HepG2 (cell line): ENCODE measurements around the gene MRPS34. TPM values are rescaled to one million over a fixed set of nuclear protein-coding genes. Genes with fewer than 3 reads are reported as not detected.

Source experiments
- DBP ChIP-seq: sonication (generic); formaldehyde crosslinking; IDR thresholded peaks from 2 replicates; pipeline ENCODE4 v1.4.0; 2020; ENCODE audit warnings: missing genetic modification reagents; ENCODE audit errors: not compliant biosample characterization
- FOXK1 ChIP-seq: sonication (generic); formaldehyde crosslinking; IDR thresholded peaks from 2 replicates; pipeline ENCODE4 v1.4.0; 2020; ENCODE audit warnings: low read depth, missing genetic modification reagents, borderline replicate concordance
- NFE2L1 ChIP-seq: sonication (generic); formaldehyde crosslinking; IDR thresholded peaks from 2 replicates; pipeline ENCODE4 v1.4.0; 2020; ENCODE audit warnings: missing genetic modification reagents, mild to moderate bottlenecking, borderline replicate concordance
- PTBP1 ChIP-seq: fragments of 200-400 bp; formaldehyde crosslinking; IDR thresholded peaks from 2 replicates; pipeline ENCODE4 v1.6.1; 2018; ENCODE audit warnings: low read length, low read depth; ENCODE audit not compliant: poor library complexity, severe bottlenecking
- SMAD3 ChIP-seq: sonication (generic); formaldehyde crosslinking; IDR thresholded peaks from 2 replicates; pipeline ENCODE4 v1.4.0; 2020; ENCODE audit warnings: missing genetic modification reagents
- SMAD9 ChIP-seq: sonication (generic); formaldehyde crosslinking; IDR thresholded peaks from 2 replicates; pipeline ENCODE4 v1.5.1; 2020; ENCODE audit warnings: mild to moderate bottlenecking, missing genetic modification reagents
- ZFP36L2 ChIP-seq: sonication (generic); formaldehyde crosslinking; IDR thresholded peaks from 2 replicates; pipeline ENCODE4 v1.4.0; 2020; ENCODE audit warnings: missing genetic modification reagents
- ZNF432 ChIP-seq: sonication (generic); formaldehyde crosslinking; IDR thresholded peaks from 2 replicates; pipeline ENCODE4 v1.5.0; 2020; ENCODE audit warnings: missing genetic modification reagents, mild to moderate bottlenecking, borderline replicate concordance
- ZNF513 ChIP-seq: sonication (generic); formaldehyde crosslinking; conservative IDR thresholded peaks from 2 replicates; pipeline ENCODE4 v1.5.0; 2020; ENCODE audit warnings: missing genetic modification reagents
- ZNF530 ChIP-seq: sonication (generic); formaldehyde crosslinking; IDR thresholded peaks from 2 replicates; pipeline ENCODE4 v1.5.0; 2020; ENCODE audit warnings: low read depth, mild to moderate bottlenecking, missing genetic modification reagents
- ZNF569 ChIP-seq: sonication (generic); formaldehyde crosslinking; IDR thresholded peaks from 2 replicates; pipeline ENCODE4 v1.5.0; 2020; ENCODE audit warnings: mild to moderate bottlenecking, missing genetic modification reagents, moderate library complexity, borderline replicate concordance
- ZSCAN12 ChIP-seq: sonication (generic); formaldehyde crosslinking; IDR thresholded peaks from 2 replicates; pipeline ENCODE4 v1.9.0; 2021; ENCODE audit warnings: mild to moderate bottlenecking, missing genetic modification reagents
- polyA plus RNA-seq, 8 experiments: library from polyadenylated mRNA; depleted of rRNA in 3 of 8; stranded (reverse) in 7 of 8; unstranded in 1 of 8; fragments of >200 nt; fragmentation: Illumina TruSeq in 4 of 8; extraction: Trizol in 4 of 8; gene quantifications; 2 replicates each; pipeline versions ENCODE4 v1.2.1 to v1.2.3, GENCODE V29; 2011 to 2016; ENCODE audit warnings: low read depth in 4 of 8, missing spikeins in 1 of 8, mixed read lengths in 1 of 8; ENCODE audit not compliant: insufficient read depth in 1 of 8
- total RNA-seq, 5 experiments: library from RNA; depleted of rRNA; stranded (reverse); fragments of >200 nt; fragmentation: Illumina TruSeq; extraction: Trizol; gene quantifications; 2 replicates each; pipeline ENCODE4 v1.2.3, GENCODE V29; 2016; ENCODE audit warnings: low read depth in 1 of 5

MRPS34 gene
- total and polyA plus RNA-seq, 2 of the 13 experiments (the other 11 are each of a cell fraction or from before 2014, with no cell fraction given), result 63.5 to 131 TPM

GRCh38 chr16:1769402-1770300 is 3.3 kb downstream of the MRPS34 start (continued):
- TF ChIP-seq NFE2L1 (CRISPR knock-in tag) (no peak), ZNF513 (CRISPR knock-in tag) (no peak), DBP (CRISPR knock-in tag) (no peak), SMAD3 (CRISPR knock-in tag) (no peak), ZSCAN12 (no peak), ZNF569 (CRISPR knock-in tag) (no peak), SMAD9 (CRISPR knock-in tag) (no peak), PTBP1 (no peak), FOXK1 (no peak), ZFP36L2 (CRISPR knock-in tag) (no peak), ZNF432 (CRISPR knock-in tag) (no peak), ZNF530 (CRISPR knock-in tag) (no peak)
